ENCODE measurements around the gene RAPGEF4.

Gene RAPGEF4

DNA sequence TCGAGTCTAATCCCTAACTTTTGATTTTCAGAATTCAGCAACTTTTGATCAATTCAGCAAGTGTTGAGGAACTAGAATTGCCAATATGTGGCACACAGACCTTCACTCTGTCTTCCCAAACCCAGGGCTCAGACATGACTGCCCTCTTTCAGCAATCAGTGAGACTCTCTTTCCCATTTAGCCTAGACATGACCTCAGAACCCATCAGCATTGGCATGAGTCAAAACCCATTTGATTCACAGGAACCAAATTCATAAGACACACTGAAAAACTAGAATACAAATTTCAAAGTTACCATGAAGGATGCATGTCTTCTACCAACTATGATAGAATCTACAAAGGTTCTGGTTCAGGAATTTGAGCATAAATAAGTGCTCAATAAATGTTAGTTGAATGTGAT, 226.4 kb downstream of the RAPGEF4 start:
- DNase-seq (ENCODE audit: low read depth in 1 of 2, low spot score in 1 of 2): no peak

DNA sequence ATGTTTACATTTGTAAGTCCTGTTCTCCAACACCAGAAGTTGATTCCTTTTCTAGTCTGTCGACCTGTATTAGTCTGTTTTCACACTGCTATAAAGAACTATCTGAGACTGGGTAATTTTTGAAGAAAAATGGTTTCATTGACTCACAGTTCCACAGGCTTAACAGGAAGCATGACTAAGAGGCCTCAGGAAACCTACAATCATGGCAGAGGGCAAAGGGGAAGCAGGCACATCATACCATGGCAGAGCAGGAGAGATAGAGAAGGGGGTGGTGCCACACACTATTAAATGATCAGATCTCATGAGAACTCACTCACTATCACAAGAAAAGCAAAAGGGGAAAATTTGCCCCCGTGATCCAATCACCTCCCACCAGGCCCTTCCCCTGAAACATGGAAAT, 227.2 kb downstream of the RAPGEF4 start:
- DNase-seq (ENCODE audit: low read depth in 1 of 2, low spot score in 1 of 2): no peak

- DNase-seq (ENCODE audit: low read depth in 1 of 2, low spot score in 1 of 2): no peak
Measured at GRCh38 chr2:172964511-172965139, 229.0 kb downstream of the RAPGEF4 start.

GRCh38 chr2:172965433-172966212, 230.0 kb downstream of the RAPGEF4 start:
- no peak for DNase-seq (ENCODE audit: low read depth in 1 of 2, low spot score in 1 of 2)

- DNase-seq (ENCODE audit: low read depth in 1 of 2, low spot score in 1 of 2): no peak
Measured at GRCh38 chr2:172967036-172967982, 231.7 kb downstream of the RAPGEF4 start.

DNA sequence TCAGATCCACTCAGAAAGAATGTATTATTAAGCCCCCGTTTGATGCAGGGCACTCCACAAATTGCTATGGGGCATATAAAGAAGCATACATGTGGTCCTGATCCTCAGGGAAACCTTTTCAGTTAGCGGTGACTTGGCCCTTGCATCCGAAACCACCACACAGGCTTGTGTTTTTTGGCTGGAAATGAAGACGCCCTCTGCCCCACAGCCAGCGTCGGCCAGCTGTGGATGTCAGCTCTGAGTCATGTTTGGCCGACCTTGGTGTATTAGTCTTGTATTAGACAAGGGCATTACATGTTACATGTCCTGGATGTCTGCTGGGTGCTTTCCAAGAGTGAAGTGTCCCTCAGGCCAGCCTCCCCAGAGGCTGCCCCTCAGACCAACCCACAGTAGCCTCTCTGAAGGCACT, 232.4 kb downstream of the RAPGEF4 start:
- DNase-seq (ENCODE audit: low read depth in 1 of 2, low spot score in 1 of 2): no peak

DNA sequence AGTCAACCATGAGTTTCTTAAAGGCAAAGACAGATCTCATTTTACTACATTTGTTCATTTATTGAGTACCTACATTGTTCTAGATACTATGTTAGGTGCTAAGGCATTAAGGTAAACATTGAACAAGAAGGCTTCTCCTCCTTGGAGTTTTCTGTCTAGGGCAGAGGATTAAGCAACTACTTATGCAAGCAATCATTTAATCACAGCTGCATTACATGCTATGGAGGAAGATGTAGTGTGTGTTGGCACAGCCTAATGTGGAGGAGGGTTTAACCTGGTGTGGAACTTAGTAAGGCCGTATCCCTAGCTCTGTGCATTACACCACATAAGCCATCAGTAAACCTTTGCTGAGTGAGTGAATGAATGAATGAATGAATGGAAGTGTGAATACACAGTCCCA, 233.5 kb downstream of the RAPGEF4 start:
- DNase-seq (ENCODE audit: low read depth in 1 of 2, low spot score in 1 of 2): no peak

- no peak for DNase-seq (ENCODE audit: low read depth in 1 of 2, low spot score in 1 of 2)
Measured at GRCh38 chr2:172969609-172970008, 234.0 kb downstream of the RAPGEF4 start.

DNA sequence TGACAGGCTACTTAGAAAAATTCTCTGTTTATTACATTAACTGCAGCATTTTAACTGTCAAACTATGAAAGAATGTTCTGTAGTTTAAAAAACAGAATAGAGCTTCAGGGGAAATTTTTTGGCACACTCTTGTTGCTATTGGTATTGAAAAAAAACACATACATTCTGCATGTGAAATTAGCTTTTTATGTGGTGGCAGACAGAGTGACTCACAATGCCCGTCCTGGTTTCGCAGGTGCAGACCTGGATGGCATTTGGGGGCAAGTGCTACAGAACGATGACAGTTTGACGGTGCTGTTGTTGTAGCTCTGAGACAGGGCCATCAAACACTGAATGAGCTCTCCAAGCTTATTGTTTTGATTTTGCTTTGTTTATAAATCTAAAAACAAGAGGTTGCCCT, 235.0 kb downstream of the RAPGEF4 start:
- DNase-seq (ENCODE audit: low read depth in 1 of 2, low spot score in 1 of 2): no peak

DNA sequence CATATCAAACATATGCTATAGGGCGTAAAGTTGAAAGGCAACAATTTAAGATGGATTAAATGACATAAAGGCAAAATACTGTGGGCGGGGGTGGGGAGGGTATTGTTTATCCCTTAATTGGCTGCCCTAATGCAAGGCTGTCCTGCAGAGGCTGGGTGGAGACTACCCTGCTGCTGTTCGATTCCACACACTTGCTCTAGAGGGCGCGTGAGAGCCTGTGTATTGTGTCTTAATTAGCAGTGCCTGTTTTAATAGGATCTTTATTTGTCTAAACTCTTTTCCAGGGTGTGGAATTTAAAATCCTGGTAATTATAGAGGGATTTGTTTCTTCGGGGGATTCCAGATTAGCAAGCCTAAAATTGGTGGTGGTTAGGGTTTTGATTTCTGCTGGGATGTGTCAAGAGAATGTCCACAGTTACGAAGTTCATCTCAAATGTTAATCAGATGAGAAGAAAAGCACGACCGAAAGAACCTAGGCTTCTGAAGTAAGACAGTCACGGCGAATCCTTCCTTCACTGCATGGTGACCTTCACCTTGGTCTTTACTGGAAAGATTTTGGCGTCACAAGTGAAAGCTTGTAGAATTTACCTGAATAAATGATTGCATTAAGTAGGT, 236.5 kb downstream of the RAPGEF4 start:
- peak in 1 of 2 donors; percentile 25 for DNase-seq (ENCODE audit: low read depth in 1 of 2, low spot score in 1 of 2)

DNA sequence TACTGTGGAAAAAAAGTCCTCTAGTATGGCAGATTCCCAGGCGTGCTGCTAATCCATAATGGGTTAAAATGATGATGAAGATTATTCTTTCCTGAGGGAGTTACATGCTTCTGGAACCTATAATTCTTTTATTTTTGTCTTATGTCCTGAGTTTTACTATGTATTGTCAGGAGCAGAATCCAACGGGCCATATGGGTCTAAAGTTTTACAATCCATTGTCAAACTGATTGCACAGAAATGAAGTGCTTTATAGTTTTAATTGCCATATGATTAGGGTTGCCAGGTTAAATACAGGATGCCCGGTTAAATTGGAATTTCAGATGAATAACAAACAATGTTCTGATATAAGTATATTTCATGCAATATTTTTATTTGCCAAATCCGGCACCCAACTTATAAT, 239.1 kb downstream of the RAPGEF4 start:
- DNase-seq (ENCODE audit: low read depth in 1 of 2, low spot score in 1 of 2): no peak

DNA sequence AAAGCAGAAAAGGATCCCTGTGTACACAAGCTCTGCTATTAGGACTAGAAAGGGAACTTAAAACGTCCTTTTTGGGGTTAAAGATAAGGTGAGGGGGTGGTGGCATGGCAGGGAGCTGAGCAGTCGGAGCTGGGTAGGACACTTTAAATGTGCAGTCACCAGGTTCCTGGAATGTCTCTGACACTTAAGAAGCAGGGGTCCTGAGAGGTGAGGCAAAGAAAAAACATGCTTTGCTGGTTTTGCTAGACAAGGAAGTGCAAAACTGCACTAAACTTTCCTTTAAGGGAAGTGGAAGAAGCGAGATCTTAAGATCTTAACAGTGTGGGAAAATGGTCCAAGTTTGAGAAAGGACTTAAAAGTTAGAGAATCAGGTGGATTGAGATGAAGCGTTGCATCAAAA, 240.5 kb downstream of the RAPGEF4 start:
- no peak for DNase-seq (ENCODE audit: low read depth in 1 of 2, low spot score in 1 of 2)

- no peak for DNase-seq (ENCODE audit: low read depth in 1 of 2, low spot score in 1 of 2)
Measured at GRCh38 chr2:172976816-172977215, 241.2 kb downstream of the RAPGEF4 start.

GRCh38 chr2:172977270-172978062, 241.8 kb downstream of the RAPGEF4 start:
- DNase-seq (ENCODE audit: low read depth in 1 of 2, low spot score in 1 of 2): no peak

DNA sequence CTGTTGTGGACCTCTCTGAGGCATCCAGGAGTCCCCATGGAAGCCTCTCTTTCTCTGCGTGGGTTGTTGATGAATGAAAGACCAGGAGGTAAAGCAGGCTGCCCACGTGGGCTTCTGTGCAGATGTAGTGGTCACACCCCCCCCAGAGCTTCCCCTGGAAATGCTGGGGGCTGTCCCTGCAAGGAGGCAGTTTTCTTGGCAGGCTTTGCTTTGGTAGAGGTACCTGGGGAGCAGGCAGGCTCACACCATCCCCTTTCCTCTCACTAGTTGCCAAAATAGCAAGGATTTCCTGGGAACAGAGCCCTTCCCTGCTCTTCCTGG, 242.4 kb downstream of the RAPGEF4 start:
- DNase-seq (ENCODE audit: low read depth in 1 of 2, low spot score in 1 of 2): no peak

DNA sequence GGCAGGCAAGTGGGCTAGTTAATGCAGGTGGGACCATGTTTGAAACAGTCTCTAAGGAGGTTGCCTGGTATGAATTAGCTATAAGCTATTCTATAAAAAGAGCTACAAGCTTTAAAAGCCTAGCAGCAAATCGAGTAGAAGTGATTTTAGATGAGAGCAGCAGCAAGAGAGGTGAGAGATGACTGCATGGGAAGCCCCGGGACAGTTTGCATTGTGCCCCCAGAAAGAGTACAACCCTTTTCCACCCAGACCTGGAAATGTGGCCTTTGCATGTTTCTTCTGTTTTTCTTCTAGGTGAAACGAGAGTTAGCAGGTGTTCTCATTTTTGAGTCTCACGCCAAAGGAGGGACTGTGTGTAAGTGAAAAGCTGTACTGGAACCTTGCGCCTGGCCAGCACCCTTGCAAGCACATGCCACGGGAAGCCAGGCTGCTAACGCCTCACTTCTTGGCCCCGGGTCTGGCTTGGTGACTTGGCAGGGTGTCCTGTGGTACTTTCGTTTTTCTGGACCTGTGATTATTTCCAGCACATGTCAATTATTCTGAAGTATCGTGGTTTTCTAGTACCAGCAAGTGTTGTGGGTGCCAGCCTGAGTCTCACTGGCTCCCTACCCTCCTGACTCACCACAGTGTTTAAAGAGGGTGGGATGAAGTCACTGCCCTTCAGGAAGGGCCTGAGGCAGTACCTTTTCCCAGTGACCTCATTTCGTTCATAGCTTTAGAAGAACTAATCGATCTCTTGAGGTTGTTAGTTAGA, 249.7 kb downstream of the RAPGEF4 start:
- DNase-seq (ENCODE audit: low read depth in 1 of 2, low spot score in 1 of 2): no peak

DNA sequence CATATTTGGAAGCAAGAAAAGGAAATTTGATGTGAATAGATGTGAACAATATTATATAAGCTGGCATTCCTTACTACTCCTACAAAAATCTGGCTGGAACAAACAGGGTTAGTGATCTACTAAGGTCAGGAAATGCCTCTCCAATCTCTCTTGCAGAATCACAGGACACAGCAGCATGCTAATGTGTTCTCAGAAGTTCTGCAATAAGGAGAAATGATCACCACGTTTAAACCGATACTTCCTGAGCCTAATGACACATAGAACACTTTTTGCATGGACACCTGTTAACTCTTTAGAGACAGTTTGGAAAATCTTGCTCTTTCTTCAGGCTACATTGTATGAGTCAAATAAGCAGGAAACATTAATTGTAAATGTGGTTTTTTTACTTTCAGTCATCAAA, 250.4 kb downstream of the RAPGEF4 start:
- DNase-seq (ENCODE audit: low read depth in 1 of 2, low spot score in 1 of 2): no peak

GRCh38 chr2:172988728-172989127, 253.1 kb downstream of the RAPGEF4 start:
- no peak for DNase-seq (ENCODE audit: low read depth in 1 of 2, low spot score in 1 of 2)

DNA sequence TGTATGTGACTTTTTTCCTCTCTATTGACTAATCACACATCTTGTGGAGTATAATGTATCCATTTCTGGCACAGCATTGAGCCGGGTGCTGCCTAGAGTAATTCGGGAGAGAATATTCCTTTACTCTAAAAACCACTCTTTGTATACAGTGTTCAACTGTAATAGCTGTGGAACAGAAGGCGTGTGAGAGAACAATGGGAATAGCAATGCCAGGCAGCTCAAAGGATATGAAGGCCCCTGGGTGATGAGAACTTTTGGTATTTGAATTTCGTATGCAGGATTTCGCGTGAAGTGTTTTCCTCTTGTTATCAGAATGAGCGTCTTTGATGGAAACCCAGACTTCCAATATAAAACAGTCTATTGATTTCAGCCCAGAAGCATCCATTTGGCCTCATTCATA, 255.4 kb downstream of the RAPGEF4 start:
- no peak for DNase-seq (ENCODE audit: low read depth in 1 of 2, low spot score in 1 of 2)

DNA sequence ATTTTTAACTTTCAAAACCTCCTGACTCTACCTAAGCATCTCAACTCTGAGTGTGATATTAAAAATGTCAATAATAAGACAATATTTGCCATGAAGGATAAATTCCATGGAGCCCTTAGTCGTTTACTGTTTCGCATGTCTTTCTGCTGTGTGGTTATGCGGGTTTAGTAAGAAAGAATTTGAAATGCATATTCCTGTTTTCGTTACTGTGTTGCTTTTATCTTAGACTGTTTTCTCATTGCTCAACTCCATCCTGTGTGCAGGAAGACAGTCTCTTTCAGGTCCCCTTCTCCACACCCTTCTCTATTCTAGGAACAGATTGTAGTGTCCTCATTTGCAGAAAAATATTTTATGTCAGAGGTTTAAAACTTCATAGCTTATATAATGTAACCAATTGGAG, 257.5 kb downstream of the RAPGEF4 start:
- DNase-seq (ENCODE audit: low read depth in 1 of 2, low spot score in 1 of 2): no peak
